Measurements from ENCODE around the gene TRPM4.
"Not testable (repeated sequence)": the region's sequence is repeated elsewhere in the genome, so short reads cannot be mapped to it uniquely, and the experiment has no call there.

TRPM4 gene

GRCh38 chr19:49157445-49158224 is at the start of gene TRPM4:
Gene TRPM4, plus strand, starts transcription at chr19:49157792. Its CDS starts 75 bp downstream, at chr19:49157867.
- peak; percentile 35 for DNase-seq (ENCODE audit: low read depth)

GRCh38 chr19:49109051-49109450 is 48.5 kb upstream of the TRPM4 start:
- no peak for DNase-seq (ENCODE audit: low read depth)

GRCh38 chr19:49109569-49110233 is 47.9 kb upstream of the TRPM4 start:
- no peak for DNase-seq (ENCODE audit: low read depth)

- no peak for DNase-seq (ENCODE audit: low read depth)
Observed at GRCh38 chr19:49110567-49110966, 47.0 kb upstream of the TRPM4 start.

- DNase-seq (ENCODE audit: low read depth): no peak
Observed at GRCh38 chr19:49111218-49111998, 46.2 kb upstream of the TRPM4 start.

GRCh38 chr19:49113762-49114629 is 43.6 kb upstream of the TRPM4 start, which contains the start of gene LIN7B:
Gene LIN7B, plus strand, starts transcription at chr19:49114370. Its CDS starts 35 bp downstream, at chr19:49114405.
- no peak for DNase-seq (ENCODE audit: low read depth)

GRCh38 chr19:49114630-49115363 is 42.8 kb upstream of the TRPM4 start:
- no peak for DNase-seq (ENCODE audit: low read depth)

GRCh38 chr19:49116544-49116943 is 41.0 kb upstream of the TRPM4 start:
- no peak for DNase-seq (ENCODE audit: low read depth)

GRCh38 chr19:49117677-49118564 is 39.7 kb upstream of the TRPM4 start:
- DNase-seq (ENCODE audit: low read depth): no peak

- DNase-seq (ENCODE audit: low read depth): peak; percentile 82
Observed at GRCh38 chr19:49118565-49119410, 38.8 kb upstream of the TRPM4 start, which contains the start of gene C19orf73. Gene C19orf73, minus strand, starts transcription at chr19:49119143. Its CDS starts 121 bp downstream, at chr19:49119022.

- DNase-seq (ENCODE audit: low read depth): no peak
Observed at GRCh38 chr19:49119411-49120324, 37.9 kb upstream of the TRPM4 start, which contains the start of gene PPFIA3. Gene PPFIA3, plus strand, starts transcription at chr19:49119544. Its CDS starts 8,330 bp downstream, at chr19:49127874.

GRCh38 chr19:49120325-49120683 is 37.3 kb upstream of the TRPM4 start:
- no peak for DNase-seq (ENCODE audit: low read depth)

GRCh38 chr19:49120868-49121267 is 36.7 kb upstream of the TRPM4 start:
- no peak for DNase-seq (ENCODE audit: low read depth)

- not testable (repeated sequence) for DNase-seq (ENCODE audit: low read depth)
Observed at GRCh38 chr19:49121841-49122240, 35.8 kb upstream of the TRPM4 start.

- not testable (repeated sequence) for DNase-seq (ENCODE audit: low read depth)
Observed at GRCh38 chr19:49123285-49123684, 34.3 kb upstream of the TRPM4 start.

GRCh38 chr19:49125025-49125731 is 32.4 kb upstream of the TRPM4 start:
- no peak for DNase-seq (ENCODE audit: low read depth)

- no peak for DNase-seq (ENCODE audit: low read depth)
Observed at GRCh38 chr19:49126575-49126974, 31.0 kb upstream of the TRPM4 start.
